ENCODE measurements around the gene TSPAN10. TPM values are rescaled to one million over a fixed set of nuclear protein-coding genes. Genes with fewer than 3 reads are reported as not detected.

TSPAN10 gene
- total and polyA plus RNA-seq, 2 of the 13 experiments (the other 11 are each of a cell fraction or from before 2014, with no cell fraction given): 0.54 to 0.75 TPM

DNA sequence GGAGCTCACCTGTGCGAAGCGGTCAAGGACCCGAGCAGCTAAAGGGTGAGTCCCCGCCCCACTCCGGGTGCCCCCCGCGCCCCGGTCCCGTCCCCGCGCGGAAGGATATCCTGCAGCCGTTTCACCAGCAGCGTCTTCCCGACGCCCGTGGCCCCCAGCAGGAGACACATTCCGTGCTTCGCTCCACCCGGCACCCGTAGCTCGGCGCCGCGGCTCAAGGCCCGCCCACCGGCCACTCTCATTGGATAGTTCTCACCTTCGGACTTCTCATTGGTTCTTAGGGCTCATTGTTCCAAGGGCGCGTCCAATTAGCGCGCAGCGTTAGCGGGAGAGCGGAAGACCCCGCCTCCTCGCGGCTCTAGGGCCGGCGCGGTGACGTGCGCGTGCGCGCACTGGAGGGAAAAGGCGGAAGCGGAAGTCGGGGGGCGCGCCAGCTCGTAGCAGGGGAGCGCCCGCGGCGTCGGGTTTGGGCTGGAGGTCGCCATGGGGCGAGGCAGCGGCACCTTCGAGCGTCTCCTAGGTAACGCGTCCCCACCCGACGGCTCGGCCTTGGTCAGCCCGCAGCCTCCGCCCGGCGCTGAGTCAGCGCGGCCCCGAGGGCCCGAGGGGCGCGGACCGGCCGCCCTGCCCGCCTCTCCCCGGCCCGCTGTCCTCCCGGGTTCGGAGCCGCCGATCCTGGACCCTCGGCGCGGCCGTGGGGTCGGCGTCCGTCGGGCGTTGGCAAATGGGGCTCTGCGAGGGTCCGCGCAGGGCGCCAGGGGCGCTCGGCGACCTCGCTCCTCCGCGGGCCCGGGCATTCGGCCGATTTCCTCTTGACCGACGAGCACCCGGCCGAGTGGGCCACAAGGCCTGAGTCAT is 46.8 kb downstream of the TSPAN10 start, which contains the start of the genes ARL16 and HGS (continued):
- TF ChIP-seq, protein P1, sequence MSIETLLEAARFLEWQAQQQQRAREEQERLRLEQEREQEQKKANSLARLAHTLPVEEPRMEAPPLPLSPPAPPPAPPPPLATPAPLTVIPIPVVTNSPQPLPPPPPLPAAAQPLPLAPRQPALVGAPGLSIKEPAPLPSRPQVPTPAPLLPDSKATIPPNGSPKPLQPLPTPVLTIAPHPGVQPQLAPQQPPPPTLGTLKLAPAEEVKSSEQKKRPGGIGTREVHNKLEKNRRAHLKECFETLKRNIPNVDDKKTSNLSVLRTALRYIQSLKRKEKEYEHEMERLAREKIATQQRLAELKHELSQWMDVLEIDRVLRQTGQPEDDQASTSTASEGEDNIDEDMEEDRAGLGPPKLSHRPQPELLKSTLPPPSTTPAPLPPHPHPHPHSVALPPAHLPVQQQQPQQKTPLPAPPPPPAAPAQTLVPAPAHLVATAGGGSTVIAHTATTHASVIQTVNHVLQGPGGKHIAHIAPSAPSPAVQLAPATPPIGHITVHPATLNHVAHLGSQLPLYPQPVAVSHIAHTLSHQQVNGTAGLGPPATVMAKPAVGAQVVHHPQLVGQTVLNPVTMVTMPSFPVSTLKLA (IDR thresholded peaks at IDR 0.05): peak; percentile 71
- no peak for TF ChIP-seq PCBP2 (optimal IDR thresholded peaks at IDR 0.05; ENCODE audit: low read depth, low read length, poor library complexity, severe bottlenecking)
- 0 out of 2 replicates have a peak, but pooled peaks have one; percentile 8 for TF ChIP-seq NFE2L2 (IDR thresholded peaks at IDR 0.05; ENCODE audit: low read length)
- TF ChIP-seq NFKBIZ (CRISPR knock-in tag; IDR thresholded peaks at IDR 0.05): peak; percentile 43; the same call in 1 of the 2 replicates
- TF ChIP-seq, protein P2, sequence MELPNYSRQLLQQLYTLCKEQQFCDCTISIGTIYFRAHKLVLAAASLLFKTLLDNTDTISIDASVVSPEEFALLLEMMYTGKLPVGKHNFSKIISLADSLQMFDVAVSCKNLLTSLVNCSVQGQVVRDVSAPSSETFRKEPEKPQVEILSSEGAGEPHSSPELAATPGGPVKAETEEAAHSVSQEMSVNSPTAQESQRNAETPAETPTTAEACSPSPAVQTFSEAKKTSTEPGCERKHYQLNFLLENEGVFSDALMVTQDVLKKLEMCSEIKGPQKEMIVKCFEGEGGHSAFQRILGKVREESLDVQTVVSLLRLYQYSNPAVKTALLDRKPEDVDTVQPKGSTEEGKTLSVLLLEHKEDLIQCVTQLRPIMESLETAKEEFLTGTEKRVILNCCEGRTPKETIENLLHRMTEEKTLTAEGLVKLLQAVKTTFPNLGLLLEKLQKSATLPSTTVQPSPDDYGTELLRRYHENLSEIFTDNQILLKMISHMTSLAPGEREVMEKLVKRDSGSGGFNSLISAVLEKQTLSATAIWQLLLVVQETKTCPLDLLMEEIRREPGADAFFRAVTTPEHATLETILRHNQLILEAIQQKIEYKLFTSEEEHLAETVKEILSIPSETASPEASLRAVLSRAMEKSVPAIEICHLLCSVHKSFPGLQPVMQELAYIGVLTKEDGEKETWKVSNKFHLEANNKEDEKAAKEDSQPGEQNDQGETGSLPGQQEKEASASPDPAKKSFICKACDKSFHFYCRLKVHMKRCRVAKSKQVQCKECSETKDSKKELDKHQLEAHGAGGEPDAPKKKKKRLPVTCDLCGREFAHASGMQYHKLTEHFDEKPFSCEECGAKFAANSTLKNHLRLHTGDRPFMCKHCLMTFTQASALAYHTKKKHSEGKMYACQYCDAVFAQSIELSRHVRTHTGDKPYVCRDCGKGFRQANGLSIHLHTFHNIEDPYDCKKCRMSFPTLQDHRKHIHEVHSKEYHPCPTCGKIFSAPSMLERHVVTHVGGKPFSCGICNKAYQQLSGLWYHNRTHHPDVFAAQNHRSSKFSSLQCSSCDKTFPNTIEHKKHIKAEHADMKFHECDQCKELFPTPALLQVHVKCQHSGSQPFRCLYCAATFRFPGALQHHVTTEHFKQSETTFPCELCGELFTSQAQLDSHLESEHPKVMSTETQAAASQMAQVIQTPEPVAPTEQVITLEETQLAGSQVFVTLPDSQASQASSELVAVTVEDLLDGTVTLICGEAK (IDR thresholded peaks at IDR 0.05): peak; percentile 75
- TF ChIP-seq, protein P2 (CRISPR knock-in tag; IDR thresholded peaks at IDR 0.05): no peak; the same call in none of the 2 replicates
- peak; percentile 35; the same call in 1 of the 2 replicates for TF ChIP-seq ZNF564 (CRISPR knock-in tag; IDR thresholded peaks at IDR 0.05)
- TF ChIP-seq NAIF1 (CRISPR knock-in tag; IDR thresholded peaks at IDR 0.05; ENCODE audit: borderline replicate concordance): no peak
- no peak for TF ChIP-seq ZNF83 (CRISPR knock-in tag; IDR thresholded peaks at IDR 0.05; ENCODE audit: borderline replicate concordance)
- peak; percentile 86; the same call in 1 of the 2 replicates for TF ChIP-seq ZSCAN20 (CRISPR knock-in tag; IDR thresholded peaks at IDR 0.05; ENCODE audit: borderline replicate concordance)
- TF ChIP-seq, protein P3, sequence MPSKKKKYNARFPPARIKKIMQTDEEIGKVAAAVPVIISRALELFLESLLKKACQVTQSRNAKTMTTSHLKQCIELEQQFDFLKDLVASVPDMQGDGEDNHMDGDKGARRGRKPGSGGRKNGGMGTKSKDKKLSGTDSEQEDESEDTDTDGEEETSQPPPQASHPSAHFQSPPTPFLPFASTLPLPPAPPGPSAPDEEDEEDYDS (CRISPR knock-in tag; IDR thresholded peaks at IDR 0.05): peak; percentile 85
- TF ChIP-seq ZNF777 (CRISPR knock-in tag; IDR thresholded peaks at IDR 0.05): peak; percentile 97
- TF ChIP-seq, protein P4, sequence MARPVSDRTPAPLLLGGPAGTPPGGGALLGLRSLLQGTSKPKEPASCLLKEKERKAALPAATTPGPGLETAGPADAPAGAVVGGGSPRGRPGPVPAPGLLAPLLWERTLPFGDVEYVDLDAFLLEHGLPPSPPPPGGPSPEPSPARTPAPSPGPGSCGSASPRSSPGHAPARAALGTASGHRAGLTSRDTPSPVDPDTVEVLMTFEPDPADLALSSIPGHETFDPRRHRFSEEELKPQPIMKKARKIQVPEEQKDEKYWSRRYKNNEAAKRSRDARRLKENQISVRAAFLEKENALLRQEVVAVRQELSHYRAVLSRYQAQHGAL (CRISPR knock-in tag; IDR thresholded peaks at IDR 0.05; ENCODE audit: not compliant biosample characterization): no peak

Data from HepG2 (cell line).